Thoracic aorta (tissue), 2 donors: ENCODE measurements around the gene ALS2. TPM values are rescaled to one million over a fixed set of nuclear protein-coding genes. Genes with fewer than 3 reads are reported as not detected.
A peak's percentile ranks its signal among the peaks of the same experiment; 100 is the strongest.
"Not testable (repeated sequence)": the region's sequence is repeated elsewhere in the genome, so short reads cannot be mapped to it uniquely, and the experiment has no call there.

Experiments used
- ATAC-seq: fragments of 150-250 bp; one replicate; pipeline ENCODE4 v1.8.0; 2017; ENCODE audit warnings: low read depth; ENCODE audit not compliant: insufficient number of reproducible peaks, low FRiP score
- DNase-seq: peaks from one replicate; pipeline ENCODE4 v3.0.0-alpha.2; 2020; ENCODE audit warnings: low spot score
- H3K27ac ChIP-seq, 2 donors: fragments of 200-600 bp; sonication (generic); 1 replicate in 1 of 2; 2 replicates in 1 of 2; pipeline ENCODE4 v1.5.1; 2016; ENCODE audit warnings: mild to moderate bottlenecking in 2 of 2, moderate library complexity in 2 of 2
- H3K27me3 ChIP-seq: fragments of 200-600 bp; sonication (generic); replicated peaks from 2 replicates; pipeline ENCODE4 v1.6.0; 2016; ENCODE audit warnings: mild to moderate bottlenecking; ENCODE audit not compliant: insufficient read depth
- H3K36me3 ChIP-seq: fragments of 200-600 bp; sonication (generic); one replicate; pipeline ENCODE4 v1.5.1; 2016
- H3K4me1 ChIP-seq, 2 donors: fragments of 200-600 bp; sonication (generic); 1 replicate in 1 of 2; 2 replicates in 1 of 2; pipeline versions ENCODE4 v1.5.1 to v1.6.0; 2016; ENCODE audit warnings: low read depth in 2 of 2, mild to moderate bottlenecking in 1 of 2; ENCODE audit not compliant: control insufficient read depth in 1 of 2
- H3K4me3 ChIP-seq: fragments of 200-600 bp; sonication (generic); 2 replicates; pipeline ENCODE4 v1.5.1; 2016; ENCODE audit warnings: mild to moderate bottlenecking
- H3K9me3 ChIP-seq: fragments of 200-600 bp; sonication (generic); 2 replicates; pipeline ENCODE4 v1.5.1; 2016
- CTCF ChIP-seq: fragments of 200-600 bp; sonication (generic); IDR thresholded peaks from one replicate; pipeline ENCODE4 v1.5.1; 2019; ENCODE audit warnings: antibody characterized with exemption
- total RNA-seq, 2 donors: library from RNA; depleted of rRNA; stranded (reverse); fragments of >200 nt; gene quantifications; one replicate each; pipeline versions ENCODE4 v1.1.0 to v1.2.3, GENCODE V29; 2016

Gene ALS2
- total RNA-seq, 2 donors from 2014 or later: 34.5 to 45.1 TPM

- H3K27me3 ChIP-seq: no peaks in the 10 kb centered on the region
- ATAC-seq: no peak
- DNase-seq: no peak
- no peak for TF ChIP-seq CTCF
- H3K36me3 ChIP-seq: no peaks in the 10 kb centered on the region
- peak overlapping the region; percentile 76 to 85 for H3K27ac ChIP-seq
- H3K9me3 ChIP-seq: no peaks in the 10 kb centered on the region
- peak overlapping the region; percentile 33 for H3K4me3 ChIP-seq
- peaks cover 0 to 28% of the 10 kb centered on the region in 2 donors for H3K4me1 ChIP-seq
These were observed 27.3 kb upstream of the ALS2 start for GRCh38 chr2:201808027-201808426.

GRCh38 chr2:201807452-201807999, 26.8 kb upstream of the ALS2 start:
- no peaks in the 10 kb centered on the region for H3K36me3 ChIP-seq
- TF ChIP-seq CTCF: no peak
- DNase-seq: peak; percentile 4
- peak overlapping the region; percentile 33 for H3K4me3 ChIP-seq
- H3K27me3 ChIP-seq: no peaks in the 10 kb centered on the region
- ATAC-seq: peak; percentile 86
- H3K27ac ChIP-seq: peak overlapping the region; percentile 76 to 85
- H3K4me1 ChIP-seq: peaks cover 0 to 28% of the 10 kb centered on the region in 2 donors
- H3K9me3 ChIP-seq: no peaks in the 10 kb centered on the region

GRCh38 chr2:201806442-201807170, 25.9 kb upstream of the ALS2 start, which contains the start of gene CDK15:
Gene CDK15, plus strand, starts transcription at chr2:201806537. Its CDS starts 128 bp downstream, at chr2:201806665.
- peak; percentile 13 for ATAC-seq
- Histone ChIP-seq H3K4me1 (peaks cover 0 to 28% of the 10 kb centered on the region in 2 donors), H3K27me3 (no peaks in the 10 kb centered on the region), H3K36me3 (no peaks in the 10 kb centered on the region), H3K9me3 (no peaks in the 10 kb centered on the region), H3K27ac (peak within 1 kb of the TSS; percentile 76 to 85), H3K4me3 (peak within 1 kb of the TSS; percentile 33)
- no peak for DNase-seq
- no peak for TF ChIP-seq CTCF

GRCh38 chr2:201798914-201799285, 18.2 kb upstream of the ALS2 start:
- DNase-seq, H3K9me3 ChIP-seq, H3K27me3 ChIP-seq, H3K36me3 ChIP-seq, ATAC-seq, H3K4me3 ChIP-seq: not testable (repeated sequence)
- TF ChIP-seq CTCF: peak; percentile 13
- peak overlapping the region; percentile 81 to 84 for H3K27ac ChIP-seq
- H3K4me1 ChIP-seq: peaks cover 18 to 27% of the 10 kb centered on the region in 2 donors

- no peaks in the 10 kb centered on the region for H3K36me3 ChIP-seq
- no peaks in the 10 kb centered on the region for H3K27me3 ChIP-seq
- H3K4me3 ChIP-seq: peak overlapping the region; percentile 49
- ATAC-seq: peak; percentile 35
- no peaks in the 10 kb centered on the region for H3K9me3 ChIP-seq
- H3K4me1 ChIP-seq: peaks cover 18 to 27% of the 10 kb centered on the region in 2 donors
- no peak for DNase-seq
- no peak for TF ChIP-seq CTCF
- H3K27ac ChIP-seq: peak overlapping the region; percentile 81 to 84
These were observed 17.6 kb upstream of the ALS2 start for GRCh38 chr2:201798252-201798913.
